HEK293 (cell line): ENCODE results near the gene RPS18.

Experiments
- EGR2 ChIP-seq: fragments of 450-650 bp; formaldehyde crosslinking; IDR thresholded peaks from 2 replicates; pipeline ENCODE4 v1.5.1; 2016; ENCODE audit warnings: low read depth, missing biosample characterization, missing genetic modification characterization
- GFI1B ChIP-seq: fragments of 450-650 bp; formaldehyde crosslinking; IDR thresholded peaks from 2 replicates; pipeline ENCODE4 v1.5.1; 2016; ENCODE audit warnings: missing biosample characterization, missing genetic modification characterization
- GLI4 ChIP-seq: fragments of 450-650 bp; formaldehyde crosslinking; IDR thresholded peaks from 2 replicates; pipeline ENCODE4 v1.5.1; 2016; ENCODE audit warnings: missing biosample characterization, missing genetic modification characterization
- MZF1 ChIP-seq: fragments of 450-650 bp; formaldehyde crosslinking; IDR thresholded peaks from 2 replicates; pipeline ENCODE4 v1.5.1; 2017; ENCODE audit warnings: missing biosample characterization, missing genetic modification characterization, borderline replicate concordance
- OSR2 ChIP-seq: fragments of 450-650 bp; formaldehyde crosslinking; IDR thresholded peaks from 2 replicates; pipeline ENCODE4 v1.5.1; 2016; ENCODE audit warnings: missing biosample characterization, missing genetic modification characterization
- PRDM1 ChIP-seq: fragments of 450-650 bp; formaldehyde crosslinking; IDR thresholded peaks from 2 replicates; pipeline ENCODE4; 2016; ENCODE audit warnings: missing biosample characterization, missing genetic modification characterization
- REPIN1 ChIP-seq: fragments of 450-650 bp; formaldehyde crosslinking; IDR thresholded peaks from 2 replicates; pipeline ENCODE4 v1.5.1; 2017; ENCODE audit warnings: missing biosample characterization, missing genetic modification characterization, low read depth
- SALL2 ChIP-seq: fragments of 450-650 bp; formaldehyde crosslinking; IDR thresholded peaks from 2 replicates; pipeline ENCODE4 v1.5.0; 2017; ENCODE audit warnings: missing biosample characterization, mild to moderate bottlenecking, missing genetic modification characterization, borderline replicate concordance
- TRIM28 ChIP-seq: IDR thresholded peaks from 2 replicates; pipeline ENCODE4 v1.6.1; 2011; ENCODE audit warnings: low read length, control low read depth, borderline replicate concordance
- ZBTB21 ChIP-seq: fragments of 450-650 bp; formaldehyde crosslinking; IDR thresholded peaks from 2 replicates; pipeline ENCODE4 v1.5.1; 2017; ENCODE audit warnings: missing biosample characterization, missing genetic modification characterization
- ZBTB48 ChIP-seq: fragments of 450-650 bp; formaldehyde crosslinking; IDR thresholded peaks from 2 replicates; pipeline ENCODE4 v1.5.1; 2016; ENCODE audit warnings: missing biosample characterization, missing genetic modification characterization
- ZBTB7A ChIP-seq: fragments of 450-650 bp; formaldehyde crosslinking; IDR thresholded peaks from 2 replicates; pipeline ENCODE4 v1.5.1; 2016; ENCODE audit warnings: low read depth, missing biosample characterization, missing genetic modification characterization
- ZFHX2 ChIP-seq: fragments of 450-650 bp; formaldehyde crosslinking; conservative IDR thresholded peaks from 2 replicates; pipeline ENCODE4 v1.5.1; 2016; ENCODE audit warnings: missing biosample characterization, missing genetic modification characterization
- ZIC2 ChIP-seq: fragments of 450-650 bp; formaldehyde crosslinking; IDR thresholded peaks from 2 replicates; pipeline ENCODE4 v1.5.1; 2016; ENCODE audit warnings: missing biosample characterization, missing genetic modification characterization
- ZNF121 ChIP-seq: fragments of 450-650 bp; formaldehyde crosslinking; IDR thresholded peaks from 2 replicates; pipeline ENCODE4 v1.5.1; 2016; ENCODE audit warnings: missing biosample characterization, missing genetic modification characterization
- ZNF138 ChIP-seq: fragments of 450-650 bp; formaldehyde crosslinking; IDR thresholded peaks from 2 replicates; pipeline ENCODE4 v1.5.1; 2016; ENCODE audit warnings: missing biosample characterization, missing genetic modification characterization, borderline replicate concordance
- ZNF184 ChIP-seq: fragments of 450-650 bp; IDR thresholded peaks from 2 replicates; pipeline ENCODE4 v1.5.1; 2018; ENCODE audit warnings: missing biosample characterization, mild to moderate bottlenecking, missing genetic modification characterization
- ZNF202 ChIP-seq: fragments of 450-650 bp; formaldehyde crosslinking; IDR thresholded peaks from 2 replicates; pipeline ENCODE4 v1.5.1; 2016; ENCODE audit warnings: missing biosample characterization, missing genetic modification characterization, borderline replicate concordance
- ZNF324 ChIP-seq: fragments of 450-650 bp; formaldehyde crosslinking; IDR thresholded peaks from 2 replicates; pipeline ENCODE4 v1.5.1; 2016; ENCODE audit warnings: missing biosample characterization, missing genetic modification characterization
- ZNF335 ChIP-seq: fragments of 450-650 bp; formaldehyde crosslinking; conservative IDR thresholded peaks from 2 replicates; pipeline ENCODE4 v1.5.1; 2016; ENCODE audit warnings: missing biosample characterization, missing genetic modification characterization
- ZNF391 ChIP-seq: fragments of 450-650 bp; formaldehyde crosslinking; IDR thresholded peaks from 2 replicates; pipeline ENCODE4 v1.5.1; 2016; ENCODE audit warnings: low read depth, missing biosample characterization, missing genetic modification characterization, borderline replicate concordance
- ZNF423 ChIP-seq: fragments of 450-650 bp; formaldehyde crosslinking; IDR thresholded peaks from 2 replicates; pipeline ENCODE4 v1.5.1; 2016; ENCODE audit warnings: missing biosample characterization, missing genetic modification characterization
- ZNF473 ChIP-seq: fragments of 450-650 bp; formaldehyde crosslinking; IDR thresholded peaks from 2 replicates; pipeline ENCODE4 v1.5.1; 2017; ENCODE audit warnings: missing biosample characterization, missing genetic modification characterization
- ZNF501 ChIP-seq: fragments of 450-650 bp; formaldehyde crosslinking; IDR thresholded peaks from 2 replicates; pipeline ENCODE4 v1.5.1; 2016; ENCODE audit warnings: missing biosample characterization, missing genetic modification characterization
- ZNF544 ChIP-seq: fragments of 450-650 bp; formaldehyde crosslinking; IDR thresholded peaks from 2 replicates; pipeline ENCODE4 v1.5.0; 2017; ENCODE audit warnings: missing biosample characterization, missing genetic modification characterization
- ZNF549 ChIP-seq: fragments of 450-650 bp; IDR thresholded peaks from 2 replicates; pipeline ENCODE4 v1.5.1; 2018; ENCODE audit warnings: missing biosample characterization, missing genetic modification characterization, mild to moderate bottlenecking, inconsistent platforms, moderate library complexity
- ZNF571 ChIP-seq: fragments of 450-650 bp; formaldehyde crosslinking; IDR thresholded peaks from 2 replicates; pipeline ENCODE4 v1.5.0; 2017; ENCODE audit warnings: missing biosample characterization, missing genetic modification characterization
- ZNF658 ChIP-seq: fragments of 450-650 bp; formaldehyde crosslinking; IDR thresholded peaks from 2 replicates; pipeline ENCODE4; 2016; ENCODE audit warnings: missing biosample characterization, missing genetic modification characterization
- ZNF677 ChIP-seq: fragments of 450-650 bp; IDR thresholded peaks from 2 replicates; pipeline ENCODE4 v1.5.0; 2018; ENCODE audit warnings: missing biosample characterization, mild to moderate bottlenecking, missing genetic modification characterization, moderate library complexity
- ZNF747 ChIP-seq: fragments of 450-650 bp; formaldehyde crosslinking; IDR thresholded peaks from 2 replicates; pipeline ENCODE4 v1.5.1; 2016; ENCODE audit warnings: missing biosample characterization, missing genetic modification characterization
- ZNF768 ChIP-seq: fragments of 450-650 bp; formaldehyde crosslinking; IDR thresholded peaks from 2 replicates; pipeline ENCODE4 v1.5.1; 2018; ENCODE audit warnings: missing biosample characterization, mild to moderate bottlenecking, missing genetic modification characterization
- ZNF837 ChIP-seq: fragments of 450-650 bp; formaldehyde crosslinking; IDR thresholded peaks from 2 replicates; pipeline ENCODE4 v1.5.1; 2016; ENCODE audit warnings: missing biosample characterization, missing genetic modification characterization
- ZSCAN16 ChIP-seq: fragments of 450-650 bp; formaldehyde crosslinking; IDR thresholded peaks from 2 replicates; pipeline ENCODE4 v1.5.1; 2016; ENCODE audit warnings: missing biosample characterization, missing genetic modification characterization
- ZXDB ChIP-seq: fragments of 450-650 bp; formaldehyde crosslinking; IDR thresholded peaks from 2 replicates; pipeline ENCODE4 v1.5.1; 2016; ENCODE audit warnings: missing biosample characterization, missing genetic modification characterization
- TF ChIP-seq, protein P1 (sequence below): fragments of 450-650 bp; formaldehyde crosslinking; optimal IDR thresholded peaks from 2 replicates; pipeline ENCODE3; 2016; ENCODE audit warnings: missing biosample characterization, mild to moderate bottlenecking, missing genetic modification characterization
- TF ChIP-seq, protein P2 (sequence below): fragments of 450-650 bp; IDR thresholded peaks from 2 replicates; pipeline ENCODE4 v1.5.1; 2018; ENCODE audit warnings: missing biosample characterization, missing genetic modification characterization
- TF ChIP-seq, protein P3 (sequence below): fragments of 450-650 bp; formaldehyde crosslinking; IDR thresholded peaks from 2 replicates; pipeline ENCODE4 v1.5.1; 2016; ENCODE audit warnings: missing biosample characterization, missing genetic modification characterization

The RPS18 gene

DNA sequence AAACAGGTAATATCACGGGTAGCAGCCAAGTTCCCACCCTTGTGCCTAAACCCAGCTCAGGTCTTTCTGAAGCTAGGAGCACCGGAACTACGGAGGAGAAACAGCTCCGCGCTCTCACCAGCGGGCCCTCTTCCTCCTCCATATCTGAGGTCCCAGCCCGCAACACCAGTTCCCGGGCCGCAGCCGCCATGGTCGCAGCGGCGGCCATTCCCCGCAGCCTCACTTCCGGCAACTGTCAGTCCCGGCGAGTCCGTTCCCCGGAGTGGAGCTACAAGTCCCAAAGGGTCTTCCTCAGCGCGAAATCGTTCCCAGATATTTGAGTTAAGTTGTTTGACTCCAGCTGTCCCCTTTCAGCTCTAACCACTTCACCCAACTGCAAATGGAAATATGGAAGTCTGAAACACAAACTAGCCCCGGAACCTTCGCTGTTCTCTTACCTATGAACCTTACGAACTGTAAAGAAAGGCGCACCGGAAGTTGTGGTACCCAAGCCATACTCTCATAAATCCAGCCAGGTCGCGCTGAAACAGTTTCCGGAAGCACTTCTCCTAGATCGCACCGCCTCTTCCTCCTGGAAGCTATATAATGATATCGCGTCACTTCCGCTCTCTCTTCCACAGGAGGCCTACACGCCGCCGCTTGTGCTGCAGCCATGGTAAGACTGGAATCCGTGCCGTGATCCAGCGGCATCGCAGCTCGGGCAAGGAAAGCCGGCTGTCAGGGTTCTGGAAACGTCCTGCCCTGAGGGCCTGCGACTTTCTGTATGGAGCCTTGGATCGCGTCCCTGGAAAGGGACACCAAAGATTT lies at the start of gene RPS18, which contains the start of gene VPS52 (continued):
- no peak for TF ChIP-seq ZNF549 (tag by site-specific recombination)
- TF ChIP-seq, protein P1, sequence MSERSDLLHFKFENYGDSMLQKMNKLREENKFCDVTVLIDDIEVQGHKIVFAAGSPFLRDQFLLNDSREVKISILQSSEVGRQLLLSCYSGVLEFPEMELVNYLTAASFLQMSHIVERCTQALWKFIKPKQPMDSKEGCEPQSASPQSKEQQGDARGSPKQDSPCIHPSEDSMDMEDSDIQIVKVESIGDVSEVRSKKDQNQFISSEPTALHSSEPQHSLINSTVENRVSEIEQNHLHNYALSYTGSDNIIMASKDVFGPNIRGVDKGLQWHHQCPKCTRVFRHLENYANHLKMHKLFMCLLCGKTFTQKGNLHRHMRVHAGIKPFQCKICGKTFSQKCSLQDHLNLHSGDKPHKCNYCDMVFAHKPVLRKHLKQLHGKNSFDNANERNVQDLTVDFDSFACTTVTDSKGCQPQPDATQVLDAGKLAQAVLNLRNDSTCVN (tag by site-specific recombination): peak; percentile 44
- TF ChIP-seq ZIC2: peak; percentile 37
- no peak for TF ChIP-seq ZNF768 (tag by site-specific recombination)
- no peak for TF ChIP-seq ZSCAN16
- no peak for TF ChIP-seq EGR2 (tag by site-specific recombination)
- TF ChIP-seq ZNF121 (tag by site-specific recombination): no peak
- TF ChIP-seq REPIN1 (tag by site-specific recombination): 0 out of 2 replicates have a peak, but pooled peaks have one; percentile 12
- TF ChIP-seq OSR2 (tag by site-specific recombination): peak; percentile 20; the same call in 1 of the 2 replicates
- peak; percentile 76 for TF ChIP-seq ZNF335
- TF ChIP-seq GLI4: peak; percentile 39
- TF ChIP-seq ZXDB (tag by site-specific recombination): peak; percentile 92
- no peak for TF ChIP-seq GFI1B (tag by site-specific recombination)
- TF ChIP-seq ZNF324 (tag by site-specific recombination): no peak; the same call in none of the 2 replicates
- peak; percentile 99 for TF ChIP-seq ZNF501 (tag by site-specific recombination)
- no peak for TF ChIP-seq ZNF138 (tag by site-specific recombination)
- TF ChIP-seq SALL2: no peak
- TF ChIP-seq ZNF391 (tag by site-specific recombination): no peak; the same call in none of the 2 replicates
- TF ChIP-seq ZNF544: no peak
- no peak for TF ChIP-seq ZNF837 (tag by site-specific recombination)
- TF ChIP-seq ZNF677 (tag by site-specific recombination): no peak
- no peak for TF ChIP-seq ZNF571 (tag by site-specific recombination)
- no peak for TF ChIP-seq PRDM1 (tag by site-specific recombination)
- no peak; the same call in 1 of the 2 replicates for TF ChIP-seq ZBTB7A (tag by site-specific recombination)
- peak; percentile 43; the same call in 1 of the 2 replicates for TF ChIP-seq ZNF184 (tag by site-specific recombination)
- TF ChIP-seq ZNF423 (tag by site-specific recombination): 0 out of 2 replicates have a peak, but pooled peaks have one; percentile 10
- peak; percentile 84; the same call in 1 of the 2 replicates for TF ChIP-seq TRIM28
- TF ChIP-seq ZNF747 (tag by site-specific recombination): no peak
- peak; percentile 79 for TF ChIP-seq ZBTB21 (tag by site-specific recombination)
- TF ChIP-seq ZBTB48 (tag by site-specific recombination): no peak; the same call in 1 of the 2 replicates
- TF ChIP-seq, protein P2, sequence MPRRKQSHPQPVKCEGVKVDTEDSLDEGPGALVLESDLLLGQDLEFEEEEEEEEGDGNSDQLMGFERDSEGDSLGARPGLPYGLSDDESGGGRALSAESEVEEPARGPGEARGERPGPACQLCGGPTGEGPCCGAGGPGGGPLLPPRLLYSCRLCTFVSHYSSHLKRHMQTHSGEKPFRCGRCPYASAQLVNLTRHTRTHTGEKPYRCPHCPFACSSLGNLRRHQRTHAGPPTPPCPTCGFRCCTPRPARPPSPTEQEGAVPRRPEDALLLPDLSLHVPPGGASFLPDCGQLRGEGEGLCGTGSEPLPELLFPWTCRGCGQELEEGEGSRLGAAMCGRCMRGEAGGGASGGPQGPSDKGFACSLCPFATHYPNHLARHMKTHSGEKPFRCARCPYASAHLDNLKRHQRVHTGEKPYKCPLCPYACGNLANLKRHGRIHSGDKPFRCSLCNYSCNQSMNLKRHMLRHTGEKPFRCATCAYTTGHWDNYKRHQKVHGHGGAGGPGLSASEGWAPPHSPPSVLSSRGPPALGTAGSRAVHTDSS (tag by site-specific recombination): peak; percentile 8; the same call in 1 of the 2 replicates
- no peak for TF ChIP-seq ZNF202 (tag by site-specific recombination)
- TF ChIP-seq, protein P3, sequence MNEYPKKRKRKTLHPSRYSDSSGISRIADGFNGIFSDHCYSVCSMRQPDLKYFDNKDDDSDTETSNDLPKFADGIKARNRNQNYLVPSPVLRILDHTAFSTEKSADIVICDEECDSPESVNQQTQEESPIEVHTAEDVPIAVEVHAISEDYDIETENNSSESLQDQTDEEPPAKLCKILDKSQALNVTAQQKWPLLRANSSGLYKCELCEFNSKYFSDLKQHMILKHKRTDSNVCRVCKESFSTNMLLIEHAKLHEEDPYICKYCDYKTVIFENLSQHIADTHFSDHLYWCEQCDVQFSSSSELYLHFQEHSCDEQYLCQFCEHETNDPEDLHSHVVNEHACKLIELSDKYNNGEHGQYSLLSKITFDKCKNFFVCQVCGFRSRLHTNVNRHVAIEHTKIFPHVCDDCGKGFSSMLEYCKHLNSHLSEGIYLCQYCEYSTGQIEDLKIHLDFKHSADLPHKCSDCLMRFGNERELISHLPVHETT (tag by site-specific recombination): peak; percentile 96
- no peak for TF ChIP-seq ZNF658
- TF ChIP-seq ZNF473 (tag by site-specific recombination): no peak
- TF ChIP-seq ZFHX2 (tag by site-specific recombination): no peak
- TF ChIP-seq MZF1 (tag by site-specific recombination): no peak
